ENCODE measurements around the gene MIGA2. TPM values are rescaled to one million over a fixed set of nuclear protein-coding genes. Genes with fewer than 3 reads are reported as not detected.
"Not testable (repeated sequence)": the region's sequence is repeated elsewhere in the genome, so short reads cannot be mapped to it uniquely, and the experiment has no call there.

MIGA2 gene, protein sequence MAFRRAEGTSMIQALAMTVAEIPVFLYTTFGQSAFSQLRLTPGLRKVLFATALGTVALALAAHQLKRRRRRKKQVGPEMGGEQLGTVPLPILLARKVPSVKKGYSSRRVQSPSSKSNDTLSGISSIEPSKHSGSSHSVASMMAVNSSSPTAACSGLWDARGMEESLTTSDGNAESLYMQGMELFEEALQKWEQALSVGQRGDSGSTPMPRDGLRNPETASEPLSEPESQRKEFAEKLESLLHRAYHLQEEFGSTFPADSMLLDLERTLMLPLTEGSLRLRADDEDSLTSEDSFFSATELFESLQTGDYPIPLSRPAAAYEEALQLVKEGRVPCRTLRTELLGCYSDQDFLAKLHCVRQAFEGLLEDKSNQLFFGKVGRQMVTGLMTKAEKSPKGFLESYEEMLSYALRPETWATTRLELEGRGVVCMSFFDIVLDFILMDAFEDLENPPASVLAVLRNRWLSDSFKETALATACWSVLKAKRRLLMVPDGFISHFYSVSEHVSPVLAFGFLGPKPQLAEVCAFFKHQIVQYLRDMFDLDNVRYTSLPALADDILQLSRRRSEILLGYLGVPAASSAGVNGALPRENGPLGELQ
- total RNA-seq: 17.3 TPM
- long read RNA-seq, partial matches to known transcripts: 10 of 29 reads
- long read RNA-seq, other reads (novel, unspliced or antisense): 19 of 29 reads

DNA sequence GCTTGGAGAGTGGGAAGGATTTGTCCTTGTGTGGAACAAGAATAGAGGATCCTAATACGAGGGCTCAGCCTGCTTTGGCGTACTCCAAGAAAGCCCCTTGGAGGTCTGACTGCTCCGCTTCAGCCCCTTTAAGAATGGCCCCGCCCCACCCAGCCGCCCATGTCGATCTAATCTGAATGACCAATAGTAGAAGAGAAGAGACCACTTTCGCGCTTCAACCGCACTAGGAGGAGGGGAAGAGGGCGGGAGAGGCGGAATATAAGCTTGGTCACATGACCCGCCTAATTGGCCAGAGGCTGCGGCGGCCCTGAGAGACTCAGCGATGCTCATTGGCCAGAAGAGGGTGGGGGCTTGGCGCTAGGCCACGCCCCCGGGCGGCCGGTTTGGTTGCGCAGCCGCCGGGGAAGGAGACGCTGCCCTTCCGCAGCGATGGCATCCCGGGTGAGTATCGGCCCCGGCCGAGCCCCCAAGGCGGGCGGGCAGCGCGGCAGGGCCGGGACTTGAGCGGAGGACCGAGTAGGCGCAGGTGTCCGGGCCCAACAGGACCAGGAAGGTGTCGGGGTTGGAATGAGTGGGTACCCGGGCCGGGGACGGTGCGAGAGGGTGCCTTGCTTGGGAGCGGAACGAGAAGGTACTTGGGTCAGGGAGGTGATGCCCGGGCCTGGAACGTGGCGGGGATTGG lies at the start of gene MIGA2:
Gene MIGA2, plus strand, starts transcription at position 386 of the 682 bp plus-strand sequence. CDS start 3,969 bp downstream, outside the sequence.
- DNase-seq (ENCODE audit: low spot score): peak; percentile 97

DNA sequence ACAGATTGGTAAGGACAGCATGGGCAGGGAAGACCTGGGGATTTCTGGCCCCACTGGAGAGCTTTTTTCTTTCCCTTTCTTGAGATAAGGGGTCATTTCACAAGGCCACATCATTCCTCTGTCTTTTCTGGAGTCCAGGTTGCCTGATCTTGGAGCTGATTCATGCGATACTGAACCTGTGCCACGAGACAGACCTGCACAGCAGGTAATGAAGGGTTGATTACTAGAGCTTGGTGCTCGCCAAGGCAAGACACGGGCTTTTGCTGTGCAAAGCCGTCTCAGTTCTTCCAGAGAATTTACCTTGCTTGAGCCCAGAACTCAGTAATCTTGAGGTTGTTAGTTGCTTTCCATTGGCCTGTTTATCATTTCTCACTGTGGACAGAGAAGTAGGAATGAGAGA lies 49.8 kb upstream of the MIGA2 start:
- no peak for DNase-seq (ENCODE audit: low spot score)

DNA sequence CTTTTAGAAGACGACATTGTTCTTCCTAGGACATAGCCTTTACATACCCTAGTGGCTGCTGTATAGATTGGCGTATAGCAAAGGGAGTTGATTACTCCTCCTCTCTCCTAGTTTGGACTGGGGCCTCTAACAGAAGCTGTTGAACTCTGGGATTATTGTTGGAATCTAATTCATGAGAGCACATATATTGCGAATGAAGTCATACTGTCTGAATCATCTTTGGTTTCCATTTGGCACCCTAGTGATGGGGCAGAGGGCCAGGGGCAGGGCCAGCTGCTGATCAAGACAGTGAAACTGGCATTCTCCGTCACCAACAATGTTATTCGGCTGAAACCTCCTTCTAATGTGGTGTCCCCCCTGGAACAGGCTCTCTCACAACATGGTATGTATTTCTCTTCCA lies 48.6 kb upstream of the MIGA2 start:
- no peak for DNase-seq (ENCODE audit: low spot score)

DNA sequence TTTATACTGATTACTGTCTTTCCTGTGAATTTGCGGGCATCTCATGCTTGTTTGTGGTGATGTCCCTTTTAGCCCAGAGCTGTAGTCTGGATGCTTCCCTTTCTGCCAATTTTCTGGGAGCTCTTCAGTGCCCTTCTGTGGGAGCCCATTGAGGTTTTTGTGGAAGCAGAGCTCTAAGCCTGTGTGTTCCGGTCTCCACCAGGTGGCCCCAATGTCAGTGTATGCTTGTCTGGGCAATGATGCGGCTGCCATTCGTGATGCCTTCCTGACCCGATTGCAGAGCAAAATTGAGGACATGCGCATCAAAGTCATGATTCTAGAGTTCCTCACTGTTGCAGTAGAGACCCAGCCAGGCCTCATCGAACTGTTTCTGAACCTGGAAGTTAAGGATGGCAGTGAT lies 43.4 kb upstream of the MIGA2 start:
- no peak for DNase-seq (ENCODE audit: low spot score)

DNA sequence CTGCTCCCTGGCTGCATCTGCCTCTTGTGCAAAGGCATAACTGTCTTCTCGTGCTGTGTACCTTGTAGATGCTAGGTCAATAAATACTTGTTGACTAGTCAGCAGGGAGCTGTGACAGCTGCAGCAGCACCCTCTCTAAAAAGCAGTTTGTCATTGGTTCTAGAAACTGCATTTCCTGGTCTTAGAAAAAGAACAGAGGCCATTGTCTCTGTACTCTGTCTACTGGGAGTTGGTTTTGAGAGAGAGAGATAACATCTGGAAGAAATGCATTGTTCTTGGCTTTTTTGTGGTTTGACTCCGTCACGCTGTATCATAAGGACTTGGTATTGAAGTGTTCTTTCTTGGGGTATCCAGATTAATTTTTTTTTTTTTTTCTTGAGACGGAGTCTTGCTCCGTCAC lies 40.6 kb upstream of the MIGA2 start:
- no peak for DNase-seq (ENCODE audit: low spot score)

DNA sequence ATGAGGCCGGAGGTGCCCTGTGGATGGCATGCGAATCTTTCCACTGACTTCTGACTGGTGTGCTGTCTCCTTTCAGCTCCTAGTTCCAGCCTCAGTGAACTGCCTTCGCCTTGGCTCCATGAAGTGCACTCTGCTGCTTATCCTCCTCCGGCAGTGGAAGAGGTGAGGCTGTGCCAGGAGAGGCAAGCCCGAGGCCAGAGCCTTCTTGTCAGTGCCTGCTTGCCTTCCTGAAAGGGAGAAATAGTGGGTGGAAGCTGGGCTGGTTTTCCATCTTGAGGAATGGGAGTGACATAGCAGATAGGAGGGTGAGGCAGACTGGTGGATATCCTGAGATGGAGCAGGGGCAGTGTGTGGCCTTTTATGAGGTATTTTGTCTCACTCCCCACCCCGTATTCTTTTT lies 38.0 kb upstream of the MIGA2 start:
- DNase-seq (ENCODE audit: low spot score): no peak

DNA sequence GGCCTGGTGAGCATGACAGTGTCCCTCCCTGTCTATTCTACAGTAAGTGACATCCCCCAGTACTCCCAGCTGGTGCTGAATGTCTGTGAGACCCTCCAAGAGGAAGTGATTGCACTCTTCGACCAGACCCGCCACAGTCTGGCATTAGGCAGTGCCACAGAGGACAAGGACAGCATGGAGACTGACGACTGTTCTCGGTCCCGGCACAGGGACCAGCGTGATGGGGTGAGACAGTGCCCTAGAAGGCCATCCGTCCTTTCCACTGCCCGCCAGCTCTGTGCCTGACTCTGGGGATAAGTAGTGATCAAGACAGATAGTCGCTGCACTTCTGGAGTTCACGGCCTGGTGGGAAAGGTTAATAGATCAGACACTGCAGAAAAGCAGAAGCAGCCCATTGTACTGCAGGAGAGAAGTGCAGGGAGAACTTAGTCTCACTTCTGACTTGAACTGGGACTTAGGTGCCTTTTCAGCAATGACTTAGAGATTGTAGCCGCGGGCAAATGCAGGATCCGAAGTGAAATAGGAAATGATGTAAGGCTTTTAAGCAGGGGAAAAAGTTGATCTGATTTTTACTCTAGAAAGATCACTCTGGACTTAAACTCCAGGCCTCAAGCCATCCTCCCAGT lies 36.7 kb upstream of the MIGA2 start:
- DNase-seq (ENCODE audit: low spot score): no peak

DNA sequence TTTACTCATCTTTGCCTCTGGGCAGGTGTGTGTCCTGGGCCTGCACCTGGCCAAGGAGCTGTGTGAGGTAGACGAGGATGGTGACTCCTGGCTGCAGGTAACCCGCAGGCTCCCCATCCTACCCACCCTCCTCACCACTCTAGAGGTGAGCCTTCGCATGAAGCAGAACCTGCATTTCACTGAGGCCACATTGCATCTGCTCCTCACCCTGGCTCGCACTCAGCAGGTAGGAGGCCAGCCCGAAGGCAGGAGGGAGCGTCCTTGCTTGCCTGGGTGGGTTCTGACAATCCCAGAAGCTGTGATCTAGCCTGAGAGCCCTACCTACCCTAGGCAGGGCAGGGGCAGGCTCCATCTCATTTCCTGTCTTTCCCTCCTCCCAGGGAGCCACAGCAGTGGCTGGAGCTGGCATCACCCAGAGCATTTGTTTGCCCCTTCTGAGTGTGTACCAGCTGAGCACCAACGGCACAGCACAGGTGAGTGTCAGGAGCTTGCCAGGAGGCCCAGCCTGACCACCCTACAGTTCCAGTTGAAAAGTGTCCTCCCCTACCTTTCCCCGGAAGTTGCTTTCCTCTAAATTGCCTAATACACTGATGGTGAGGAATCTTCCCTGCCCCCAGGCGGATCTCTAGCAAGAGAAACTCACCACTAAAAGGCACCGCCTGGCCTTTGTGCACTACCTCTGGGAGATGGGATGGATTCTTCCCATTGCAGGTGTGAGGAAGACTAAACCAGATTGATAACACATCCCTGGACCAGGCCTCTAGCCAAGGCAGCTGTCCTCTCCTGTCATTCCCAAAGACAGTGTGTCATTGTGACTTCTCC lies 34.7 kb upstream of the MIGA2 start:
- no peak for DNase-seq (ENCODE audit: low spot score)

DNA sequence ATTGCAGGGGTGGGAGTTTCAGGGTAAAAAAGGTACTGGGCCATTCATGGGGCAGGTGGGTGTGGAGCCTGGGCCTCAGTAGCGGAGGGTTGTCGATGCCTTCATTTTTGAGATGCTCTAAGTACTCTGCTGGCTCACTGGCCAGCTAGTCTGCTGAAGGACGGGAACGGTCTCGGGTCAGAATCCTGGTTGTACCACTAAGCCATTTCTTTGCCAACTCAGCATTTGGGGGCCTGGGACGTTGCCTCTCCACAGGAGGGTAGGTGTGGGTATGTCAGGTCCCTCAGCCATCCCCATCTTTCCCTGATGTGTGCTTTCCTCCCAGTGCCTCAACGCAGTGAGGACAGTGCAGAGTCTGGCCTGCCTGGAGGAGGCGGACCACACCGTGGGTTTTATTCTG lies 33.4 kb upstream of the MIGA2 start:
- DNase-seq (ENCODE audit: low spot score): no peak

DNA sequence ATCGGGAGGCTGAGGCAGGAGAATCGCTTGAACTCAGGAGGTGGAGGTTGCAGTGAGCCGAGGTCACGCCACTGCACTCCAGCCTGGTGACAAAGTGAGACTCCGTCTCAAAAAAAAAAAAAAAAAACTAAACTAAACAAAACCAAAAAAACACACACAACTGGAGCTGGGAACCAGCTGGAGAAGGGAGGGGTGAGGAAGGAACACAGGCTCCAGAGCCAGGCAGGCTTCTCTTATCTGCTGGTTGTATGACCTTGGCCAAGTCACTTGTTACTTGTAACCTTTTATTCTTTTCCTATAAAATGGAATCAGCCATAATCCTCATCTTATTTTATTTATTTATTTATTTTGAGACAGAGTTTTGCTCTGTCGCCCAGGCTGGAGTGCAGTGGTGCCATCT lies 32.3 kb upstream of the MIGA2 start:
- not testable (repeated sequence) for DNase-seq (ENCODE audit: low spot score)

DNA sequence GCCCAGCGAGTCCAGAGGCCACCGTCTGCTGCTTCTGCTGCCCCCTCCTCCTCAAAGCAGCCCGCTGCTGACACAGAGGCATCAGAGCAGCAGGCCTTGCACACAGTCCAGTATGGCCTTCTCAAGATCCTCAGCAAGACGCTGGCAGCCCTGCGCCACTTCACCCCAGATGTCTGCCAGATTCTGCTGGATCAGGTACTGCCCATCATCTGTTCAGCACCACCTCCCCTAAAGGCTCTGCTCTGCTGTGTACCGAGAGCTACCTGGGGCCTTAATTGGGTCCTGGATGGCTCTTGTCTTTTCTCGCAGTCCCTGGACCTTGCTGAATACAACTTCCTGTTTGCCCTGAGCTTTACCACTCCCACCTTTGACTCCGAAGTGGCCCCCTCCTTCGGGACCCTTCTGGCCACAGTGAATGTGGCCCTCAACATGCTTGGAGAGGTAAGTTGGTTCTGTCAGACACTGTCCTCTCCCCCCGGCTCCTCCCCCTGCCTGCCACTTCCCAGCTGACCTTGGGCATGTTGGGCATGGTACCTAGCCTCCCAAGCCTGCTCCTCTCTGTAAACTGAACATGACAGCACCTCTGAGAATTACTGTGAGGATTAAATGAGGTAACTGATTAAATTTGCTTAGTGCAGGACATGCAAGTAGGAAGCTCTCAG lies 31.0 kb upstream of the MIGA2 start:
- DNase-seq (ENCODE audit: low spot score): no peak

DNA sequence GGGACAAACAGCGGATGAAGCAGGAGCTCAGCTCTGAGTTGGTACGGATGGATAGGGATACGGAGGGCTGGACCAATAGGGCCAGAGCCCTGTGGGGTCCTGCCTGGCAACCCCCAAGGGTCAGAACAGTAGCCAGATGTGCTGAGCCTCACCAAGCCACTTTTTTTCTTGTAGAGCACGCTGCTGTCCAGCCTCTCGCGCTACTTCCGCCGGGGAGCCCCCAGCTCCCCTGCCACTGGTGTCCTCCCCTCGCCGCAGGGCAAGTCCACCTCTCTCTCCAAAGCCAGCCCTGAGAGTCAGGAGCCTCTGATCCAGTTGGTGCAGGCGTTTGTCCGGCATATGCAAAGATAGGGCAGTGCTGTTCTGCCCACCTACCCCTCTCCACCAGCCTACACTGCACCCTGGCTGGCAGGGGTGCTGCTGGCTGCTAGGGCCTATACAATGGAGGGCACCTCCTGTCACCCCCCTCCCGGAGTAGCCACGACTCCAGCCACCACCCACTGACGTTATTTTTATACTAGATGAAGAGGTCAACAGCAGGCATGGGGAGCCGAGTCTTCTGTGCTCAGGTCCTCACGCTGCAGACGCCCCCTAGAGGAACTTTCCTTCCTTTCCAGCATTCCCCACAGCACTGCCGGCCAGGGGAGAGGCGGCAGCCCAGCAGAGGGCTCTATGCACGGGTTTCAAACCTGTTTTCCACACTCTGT lies 29.9 kb upstream of the MIGA2 start:
- DNase-seq (ENCODE audit: low spot score): no peak

DNA sequence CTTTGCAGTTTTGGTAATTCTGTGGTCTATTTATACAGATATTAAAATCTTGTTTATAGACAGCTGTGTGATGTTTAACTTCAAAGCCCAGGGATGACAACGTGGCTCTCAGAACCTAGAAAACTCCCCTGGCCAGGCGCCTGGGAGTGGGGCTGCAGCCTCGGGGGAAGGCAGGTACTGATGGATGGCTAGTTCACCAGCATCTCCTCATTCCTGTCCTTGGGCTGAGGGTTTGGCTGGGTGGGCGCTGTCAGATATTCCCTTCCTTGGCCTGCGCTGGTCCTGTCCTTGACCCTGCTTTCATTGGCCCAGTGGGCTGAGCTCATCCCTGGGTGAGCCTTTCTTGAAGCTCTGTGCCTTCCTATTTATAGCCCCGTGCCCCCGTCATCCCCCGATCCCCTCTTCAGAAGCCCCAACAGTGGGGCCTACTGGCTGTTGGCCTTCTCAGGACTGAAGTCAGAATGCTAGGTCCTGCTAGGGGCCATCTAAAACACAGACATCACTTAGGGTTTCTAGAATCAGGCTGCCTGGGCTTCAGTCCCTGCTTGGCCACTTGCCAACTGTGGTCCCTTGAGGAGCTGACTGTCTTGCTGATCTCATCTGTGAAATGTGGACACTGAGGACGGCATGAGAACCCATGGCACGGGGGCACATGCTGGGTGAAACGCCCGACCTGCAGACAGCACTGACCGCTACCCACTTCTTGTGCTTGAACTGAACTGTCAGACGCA lies 29.2 kb upstream of the MIGA2 start:
- DNase-seq (ENCODE audit: low spot score): no peak

DNA sequence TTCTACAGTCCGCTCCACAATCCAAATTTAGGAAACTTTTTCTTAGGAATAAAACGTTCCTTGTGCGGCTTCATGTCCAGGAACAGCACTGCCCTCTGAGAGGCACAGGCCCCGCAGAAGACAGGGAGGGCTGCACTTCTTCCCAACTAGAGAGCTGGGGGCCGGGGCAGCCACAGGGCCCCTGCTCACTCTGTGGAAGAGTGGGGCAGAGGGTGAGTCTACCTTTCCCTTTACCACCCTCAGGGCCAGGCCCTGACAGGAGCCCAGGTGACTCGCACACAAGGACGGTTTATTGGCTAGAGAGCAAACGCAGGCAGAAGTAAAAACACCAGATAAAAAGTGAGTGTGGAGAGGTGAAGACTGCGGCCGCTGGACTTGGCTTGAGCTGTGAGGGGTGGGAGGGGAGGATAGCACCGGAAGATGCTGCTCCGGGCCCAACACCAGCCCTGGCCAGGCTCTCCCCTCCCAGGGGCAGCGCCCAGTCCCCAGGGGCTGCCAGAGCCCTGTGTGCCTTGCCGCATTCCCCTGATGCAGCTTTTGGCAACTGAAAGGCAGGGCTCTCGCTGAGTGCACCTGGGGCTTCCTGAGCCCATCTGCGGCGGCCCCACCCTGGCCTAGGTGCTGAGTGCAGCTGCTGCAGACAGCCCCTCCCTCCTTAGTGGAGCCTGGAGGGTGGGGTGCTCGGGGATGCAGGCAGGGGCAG lies 28.5 kb upstream of the MIGA2 start:
- DNase-seq (ENCODE audit: low spot score): no peak

DNA sequence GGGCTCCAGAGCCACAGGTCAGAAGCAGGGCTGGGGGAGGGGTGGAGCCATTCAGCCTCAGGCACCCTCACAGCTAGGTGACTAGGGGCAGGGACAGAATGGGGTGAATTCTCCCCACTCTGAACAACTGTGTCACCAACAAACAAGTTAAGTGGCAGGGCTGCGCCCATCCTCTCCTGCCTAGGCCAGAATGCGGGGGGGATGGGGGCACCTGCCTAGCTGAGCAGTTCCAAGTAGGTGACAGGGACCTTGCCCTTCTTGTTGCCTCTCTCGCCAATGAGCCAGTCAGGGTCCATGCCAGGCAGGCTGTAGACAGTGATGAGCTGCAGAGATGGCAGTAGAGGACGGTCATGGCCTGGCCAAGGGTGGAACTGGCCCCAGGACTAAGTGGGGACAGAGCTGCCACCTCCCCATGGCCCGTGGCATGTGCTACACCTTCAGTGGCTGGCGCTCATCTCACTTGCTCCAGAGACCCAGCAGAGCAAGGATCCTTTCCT lies 27.9 kb upstream of the MIGA2 start:
- no peak for DNase-seq (ENCODE audit: low spot score)

DNA sequence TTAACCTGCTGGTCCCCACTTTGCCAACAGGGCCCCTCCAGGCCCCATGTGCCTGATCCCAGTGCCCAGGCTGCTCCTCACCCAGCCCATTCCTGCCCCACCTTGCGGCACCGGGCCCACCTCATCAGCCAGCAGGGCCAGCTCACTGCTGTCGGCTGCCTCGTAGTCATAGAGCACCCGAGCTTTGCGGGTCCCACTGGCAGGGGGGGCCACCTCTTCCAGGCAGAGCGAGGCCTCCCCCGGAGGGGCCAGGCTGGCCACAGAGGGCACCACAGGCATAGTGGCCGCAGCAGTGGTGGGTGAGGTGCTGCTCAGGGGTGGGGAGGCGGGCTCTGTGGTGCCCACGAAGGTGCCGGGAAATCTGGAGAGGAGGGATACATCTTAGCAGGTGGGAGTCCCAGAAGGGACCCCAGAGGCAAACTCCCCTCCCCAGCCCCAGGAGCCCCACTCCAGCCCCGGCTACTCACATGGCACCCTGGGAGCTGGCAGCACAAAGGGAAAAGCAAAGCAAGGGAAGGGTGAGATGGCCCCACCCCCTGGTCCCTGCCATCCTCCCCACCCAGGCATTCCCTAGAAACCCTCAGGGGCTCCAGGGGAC lies 27.3 kb upstream of the MIGA2 start:
- no peak for DNase-seq (ENCODE audit: low spot score)

DNA sequence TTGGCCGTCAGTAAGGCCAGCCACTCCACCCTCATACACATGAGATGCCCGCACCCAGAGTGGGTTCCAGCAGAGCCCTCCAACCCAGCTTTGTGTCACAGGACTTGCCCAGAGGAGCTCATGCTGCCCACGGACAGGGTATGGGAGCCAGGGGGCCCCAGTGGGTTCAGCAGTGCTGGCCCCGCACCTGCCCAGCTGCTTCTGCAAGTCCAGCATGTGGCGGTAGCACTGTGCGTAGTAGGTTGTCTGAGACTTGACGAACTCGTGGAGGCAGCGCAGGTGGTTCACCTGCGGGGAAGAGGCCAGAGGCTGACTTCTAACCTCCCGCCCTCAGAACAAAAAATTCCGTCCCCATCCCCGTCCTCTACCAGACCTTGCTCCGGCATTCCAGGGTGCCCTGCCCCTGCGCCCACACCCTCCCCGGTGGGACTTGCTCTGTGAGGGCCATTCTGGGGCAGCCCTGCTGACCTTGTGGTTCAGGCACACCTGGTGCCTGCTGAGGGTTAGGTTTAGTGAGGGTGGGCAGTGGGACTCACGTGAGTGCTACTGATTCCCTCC lies 26.8 kb upstream of the MIGA2 start:
- no peak for DNase-seq (ENCODE audit: low spot score)

Data from mesenteric fat pad (tissue), 1 donor.